ENCODE data around the gene PKP2.

- TF ChIP-seq HOMEZ (CRISPR knock-in tag; IDR thresholded peaks at IDR 0.05) (no peak), HDAC6 (IDR thresholded peaks at IDR 0.05; ENCODE audit: low read depth, low read length) (no peak)
These were observed 41.9 kb downstream of the PKP2 start for GRCh38 chr12:32854716-32855115.
